GM06990 (cell line): ENCODE data around the gene KATNB1.
A peak's percentile ranks its signal among the peaks of the same experiment; 100 is the strongest.

Experiments
- DNase-seq: peaks from one replicate; pipeline ENCODE4 v3.0.0-alpha.2; 2011; ENCODE audit not compliant: insufficient read length; ENCODE audit errors: extremely low read depth
- H3K27me3 ChIP-seq: replicated peaks from 2 replicates; pipeline ENCODE4 v1.6.0; 2011; ENCODE audit warnings: low read length; ENCODE audit not compliant: control insufficient read depth, insufficient read depth
- H3K36me3 ChIP-seq: 2 replicates; pipeline ENCODE4 v1.5.1; 2011; ENCODE audit warnings: low read length; ENCODE audit not compliant: control insufficient read depth, insufficient read depth
- H3K4me3 ChIP-seq: replicated peaks from 2 replicates; pipeline ENCODE4 v1.5.1; 2011; ENCODE audit warnings: low read depth, mild to moderate bottlenecking, control low read depth, low read length
- CTCF ChIP-seq: IDR thresholded peaks from 2 replicates; pipeline ENCODE4 v1.5.1; 2011; ENCODE audit warnings: low read length, control low read depth, mild to moderate bottlenecking, inconsistent platforms; ENCODE audit not compliant: insufficient read depth, poor library complexity, severe bottlenecking

KATNB1 gene

DNA sequence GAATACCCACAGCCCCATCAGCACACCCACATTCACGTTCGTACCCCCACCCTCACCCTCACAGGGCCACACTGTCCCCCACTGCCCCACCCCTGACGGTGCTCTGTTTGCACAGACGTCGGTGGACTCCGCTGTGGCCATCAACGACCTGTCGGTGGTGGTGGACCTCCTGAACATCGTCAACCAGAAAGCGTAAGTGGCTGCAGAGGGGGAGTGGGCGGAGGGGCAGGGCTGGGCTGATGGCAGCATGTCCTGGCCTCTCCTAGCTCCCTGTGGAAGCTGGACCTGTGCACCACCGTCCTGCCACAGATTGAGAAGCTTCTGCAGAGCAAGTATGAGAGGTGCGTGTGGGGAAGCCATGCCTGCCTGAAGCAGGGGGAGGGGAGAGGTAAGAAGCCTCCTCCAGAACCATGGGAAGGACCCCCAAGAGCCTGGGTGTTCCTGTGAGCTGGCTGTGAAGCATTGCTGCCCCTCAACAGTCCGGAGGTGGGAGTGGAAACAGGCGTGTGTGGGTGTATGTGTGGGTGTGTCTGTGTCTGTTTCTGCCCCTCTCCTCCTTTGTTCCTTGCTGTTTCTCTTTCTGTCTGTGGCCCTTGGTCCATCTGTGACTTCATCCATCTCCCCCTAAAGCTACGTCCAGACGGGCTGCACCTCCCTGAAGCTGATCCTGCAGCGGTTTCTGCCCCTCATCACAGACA lies 20.3 kb downstream of the KATNB1 start:
- peaks cover 7% of the 10 kb centered on the region for H3K36me3 ChIP-seq
- H3K4me3 ChIP-seq = no peak overlapping the region
- no peaks in the 10 kb centered on the region for H3K27me3 ChIP-seq
- DNase-seq = no peak
- TF ChIP-seq CTCF = no peak

- no peak overlapping the region for H3K4me3 ChIP-seq
- H3K36me3 ChIP-seq = peaks cover 7% of the 10 kb centered on the region
- no peak for TF ChIP-seq CTCF
- H3K27me3 ChIP-seq = no peaks in the 10 kb centered on the region
- no peak for DNase-seq
Measured at GRCh38 chr16:57756424-57757325, 21.1 kb downstream of the KATNB1 start.

DNA sequence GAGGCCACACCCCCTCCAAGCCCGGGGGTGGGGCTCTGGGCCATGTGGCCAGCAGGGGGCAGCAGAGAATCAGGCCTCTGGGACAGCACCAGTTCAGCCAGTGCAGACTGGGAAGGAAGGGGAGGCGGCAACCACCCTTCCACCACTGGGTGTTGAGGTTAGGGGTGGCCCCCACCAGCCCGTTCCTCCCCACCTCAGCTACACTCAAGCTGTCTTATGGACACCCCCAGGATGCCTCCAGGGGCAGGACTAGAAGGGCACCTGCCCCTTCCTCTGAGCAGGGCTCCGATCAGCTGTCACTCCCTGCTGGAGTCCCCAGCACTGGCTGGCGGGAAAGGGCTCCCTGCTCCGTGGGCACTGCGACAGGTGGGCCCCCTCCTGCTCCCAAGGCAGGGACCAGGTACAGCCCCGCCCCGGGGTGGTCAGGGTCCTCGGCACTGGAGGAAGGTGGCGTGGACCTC lies 21.8 kb downstream of the KATNB1 start:
- Histone ChIP-seq H3K27me3 (no peaks in the 10 kb centered on the region), H3K4me3 (no peak overlapping the region), H3K36me3 (peaks cover 7% of the 10 kb centered on the region)
- TF ChIP-seq CTCF = peak; percentile 99
- DNase-seq = peak; percentile 76

GRCh38 chr16:57757883-57758282 lies 22.3 kb downstream of the KATNB1 start:
- no peak for TF ChIP-seq CTCF
- peaks cover 7% of the 10 kb centered on the region for H3K36me3 ChIP-seq
- no peaks in the 10 kb centered on the region for H3K27me3 ChIP-seq
- no peak for DNase-seq
- no peak overlapping the region for H3K4me3 ChIP-seq

DNA sequence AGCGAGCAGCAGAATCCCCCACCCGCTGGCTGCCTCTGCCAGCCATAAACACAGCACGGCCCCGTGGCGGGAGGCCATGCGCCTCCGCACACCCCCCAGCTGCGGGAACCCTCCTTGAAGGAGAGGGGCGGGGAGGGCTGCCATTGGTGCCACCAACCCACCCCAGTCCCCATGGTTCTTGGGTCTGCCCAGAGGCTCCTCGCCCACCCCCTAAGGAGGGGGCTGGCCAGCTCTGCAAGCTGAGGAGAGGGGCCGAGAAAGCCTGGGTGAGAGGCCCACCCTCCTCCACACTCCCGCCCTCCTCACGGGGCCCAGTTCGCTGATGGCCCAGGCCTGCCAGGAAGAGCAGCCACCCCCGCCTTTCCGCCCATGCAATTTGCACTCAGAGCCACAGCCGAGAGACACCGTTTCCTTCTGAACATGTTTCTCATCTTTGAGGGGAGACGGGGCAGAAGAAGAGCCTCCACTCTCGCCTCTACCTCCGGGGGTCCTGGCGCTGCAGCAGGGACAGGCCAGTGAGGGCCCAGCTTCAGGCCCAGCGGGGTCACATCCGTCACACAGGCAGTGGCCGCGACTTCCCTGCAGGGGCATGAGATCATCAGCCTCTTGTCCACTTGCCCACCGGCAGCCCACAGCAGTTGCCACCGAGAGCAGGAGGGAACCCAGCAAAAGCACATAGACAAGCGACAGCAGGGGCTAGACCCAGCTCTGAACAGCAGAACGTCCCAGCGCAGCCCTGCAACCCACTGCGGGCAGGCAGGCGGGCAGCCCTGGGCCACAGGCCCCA lies 23.0 kb downstream of the KATNB1 start:
- Histone ChIP-seq H3K4me3 (no peak overlapping the region), H3K36me3 (peaks cover 5% of the 10 kb centered on the region), H3K27me3 (no peaks in the 10 kb centered on the region)
- DNase-seq = no peak
- TF ChIP-seq CTCF = no peak
